SK-N-MC (cell line): ENCODE results near the gene OXGR1.

Experiments
- EZH2 ChIP-seq: fragments of 200-600 bp; sonication (generic); IDR thresholded peaks from one replicate; pipeline ENCODE4 v1.6.1; 2017; ENCODE audit warnings: antibody characterized with exemption
- POLR2AphosphoS5 ChIP-seq: IDR thresholded peaks from 2 replicates; pipeline ENCODE4 v1.6.1; 2012; ENCODE audit warnings: mild to moderate bottlenecking, low read depth, low read length, borderline replicate concordance

DNA sequence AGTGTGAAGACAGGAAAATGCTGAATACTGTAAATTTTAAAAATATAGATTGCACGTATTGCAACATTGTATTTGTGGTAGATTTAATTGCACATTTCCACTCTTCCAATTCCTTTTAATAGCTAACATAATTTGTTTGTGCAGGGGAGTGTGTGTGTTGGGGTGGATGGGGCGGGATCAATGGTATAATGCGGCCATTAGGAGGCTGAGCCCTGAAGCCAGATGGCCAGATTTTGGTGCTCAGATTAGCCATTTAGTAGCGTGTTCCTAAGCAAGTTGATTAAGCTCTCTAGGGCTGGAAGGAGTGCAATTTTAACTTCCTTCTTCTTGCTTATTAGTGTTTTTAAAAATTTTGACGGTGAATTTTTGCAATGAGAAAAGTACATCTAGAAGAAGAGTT, 5.8 kb downstream of the OXGR1 start:
- TF ChIP-seq EZH2 (no peak), POLR2AphosphoS5 (no peak)
